ENCODE data around the gene ACTR6. TPM values are rescaled to one million over a fixed set of nuclear protein-coding genes. Genes with fewer than 3 reads are reported as not detected.

Gene ACTR6
- total RNA-seq, 4 donors from 2014 or later: 7.6 to 24.7 (median 16.7) TPM

DNA sequence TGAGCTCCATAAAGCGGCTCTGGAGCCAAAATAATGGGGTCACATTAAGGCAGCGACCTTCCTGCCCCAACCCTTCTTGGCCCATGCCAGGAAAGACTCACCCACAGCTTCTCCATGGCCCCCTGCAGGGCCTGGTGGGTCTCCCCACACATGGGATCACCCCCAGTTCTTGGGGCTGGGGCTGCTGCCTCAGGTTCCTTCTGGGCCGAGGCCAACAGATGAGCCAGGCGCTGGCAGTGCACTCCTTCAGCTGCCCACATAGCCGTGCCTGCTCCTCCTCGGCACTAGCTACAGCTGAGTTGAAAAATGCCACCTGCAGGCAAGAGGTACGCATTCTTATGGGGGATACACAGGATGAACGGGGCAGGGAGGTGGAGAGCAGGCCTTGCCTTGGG is 43.2 kb upstream of the ACTR6 start:
- WGBS, 2 donors: 93 to 94% methylated on average over 7 to 8 of the region's 8 CpGs
- no peak overlapping the region for H3K4me3 ChIP-seq (ENCODE audit: low read depth, poor library complexity, severe bottlenecking)
- TF ChIP-seq POLR2A (IDR thresholded peaks at IDR 0.05) (no peak), CTCF (IDR thresholded peaks at IDR 0.05) (no peak)
- no peak for DNase-seq (ENCODE audit: low spot score in 2 of 2)
- intact Hi-C loops (cut with DNase I; ENCODE audit: low total_unique reads): no loop called here

DNA sequence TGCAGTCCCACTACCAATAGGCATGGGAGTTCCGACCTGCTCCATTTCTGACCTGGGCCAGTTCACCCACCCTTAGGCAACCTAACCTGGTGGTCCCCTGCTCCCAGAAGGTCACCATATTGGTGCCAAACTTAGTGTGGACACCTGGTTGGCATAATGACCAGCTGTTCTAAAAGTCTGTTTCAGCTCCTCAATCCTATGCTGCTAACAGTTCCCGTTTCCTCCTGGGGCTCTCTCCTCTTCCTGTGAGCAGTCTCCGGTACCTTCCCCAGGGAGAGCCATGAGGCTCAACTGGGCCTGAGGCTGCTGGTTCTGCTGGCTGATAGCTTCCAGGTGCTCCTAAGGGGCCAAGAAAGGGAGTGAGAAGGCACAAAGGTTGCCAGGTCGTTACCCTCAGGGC is 42.1 kb upstream of the ACTR6 start:
- intact Hi-C loops (cut with DNase I; ENCODE audit: low total_unique reads): no loop called here
- WGBS, 2 donors: 90 to 95% methylated on average over 4 of the region's 4 CpGs
- DNase-seq (ENCODE audit: low spot score in 2 of 2): no peak
- H3K4me3 ChIP-seq (ENCODE audit: low read depth, poor library complexity, severe bottlenecking): no peak overlapping the region
- no peak for TF ChIP-seq POLR2A (IDR thresholded peaks at IDR 0.05)
- no peak for TF ChIP-seq CTCF (IDR thresholded peaks at IDR 0.05)

- H3K4me3 ChIP-seq (ENCODE audit: low read depth, poor library complexity, severe bottlenecking): no peak overlapping the region
- 95 to 96% methylated on average over 9 of the region's 9 CpGs for WGBS, 2 donors
- DNase-seq (ENCODE audit: low spot score in 2 of 2): no peak
- intact Hi-C loops (cut with DNase I; ENCODE audit: low total_unique reads): no loop called here
- no peak for TF ChIP-seq CTCF (IDR thresholded peaks at IDR 0.05)
- no peak for TF ChIP-seq POLR2A (IDR thresholded peaks at IDR 0.05)
These were observed 41.1 kb upstream of the ACTR6 start for GRCh38 chr12:100159391-100160104.

GRCh38 chr12:100163416-100164152 is 37.0 kb upstream of the ACTR6 start:
- no peak overlapping the region for H3K4me3 ChIP-seq (ENCODE audit: low read depth, poor library complexity, severe bottlenecking)
- no peak for TF ChIP-seq POLR2A (IDR thresholded peaks at IDR 0.05)
- TF ChIP-seq CTCF (IDR thresholded peaks at IDR 0.05): no peak
- DNase-seq (ENCODE audit: low spot score in 2 of 2): peak; percentile 65 to 92
- intact Hi-C loops (cut with DNase I; ENCODE audit: low total_unique reads): no loop called here
- 5 to 10% methylated on average over 16 of the region's 16 CpGs for WGBS, 2 donors

- DNase-seq (ENCODE audit: low spot score in 2 of 2): no peak
- 47 to 53% methylated on average over 7 of the region's 7 CpGs for WGBS, 2 donors
- no peak overlapping the region for H3K4me3 ChIP-seq (ENCODE audit: low read depth, poor library complexity, severe bottlenecking)
- intact Hi-C loops (cut with DNase I; ENCODE audit: low total_unique reads): no loop called here
- TF ChIP-seq CTCF (IDR thresholded peaks at IDR 0.05): no peak
- TF ChIP-seq POLR2A (IDR thresholded peaks at IDR 0.05): no peak
These were observed 36.4 kb upstream of the ACTR6 start for GRCh38 chr12:100164153-100164704.
